A549 (cell line): ENCODE results near the gene FHAD1. TPM values are rescaled to one million over a fixed set of nuclear protein-coding genes. Genes with fewer than 3 reads are reported as not detected.

Experiments
- ATAC-seq, 2 experiments: fragments of 200-7000 bp in 1 of 2; fragments of >200 bp in 1 of 2; cut with Nextera tagmentation in 1 of 2; cut with Tn5 transposase in 1 of 2; 3 replicates each; pipeline versions ENCODE4 v1.8.0 to v1.9.1; 2018 to 2020; ENCODE audit warnings: mild to moderate bottlenecking in 1 of 2, moderate library complexity in 1 of 2
- CTCF ChIA-PET: fragments of 300-600 bp; sonication (Branson Sonifier 250); formaldehyde crosslinking; extraction: SDS; loops from one replicate; lab custom pipeline; 2021; ENCODE audit warnings: antibody characterized with exemption, inconsistent platforms; lab: Yijun Ruan, JAX
- POLR2A ChIA-PET: fragments of 350-600 bp; formaldehyde crosslinking; extraction: SDS; loops from one replicate; lab custom pipeline; 2021; ENCODE audit warnings: antibody characterized with exemption, inconsistent platforms; lab: Yijun Ruan, JAX
- DNase-seq, 2 experiments: peaks; one replicate each; pipeline versions ENCODE4 v3.0.0 to v3.0.0-alpha.2; 2011 to 2016; ENCODE audit warnings: low read depth in 1 of 2, low spot score in 1 of 2
- FAIRE-seq: peaks from 2 replicates; lab custom pipeline; 2011; peaks lifted over from hg19 to GRCh38; lab: Jason Lieb, UNC
- H3K27ac ChIP-seq, 2 experiments: fragments of >200 bp; sonication (Bioruptor Twin); formaldehyde crosslinking; 3 replicates each; pipeline ENCODE4 v1.5.1; 2016 to 2017
- H3K4me1 ChIP-seq: fragments of >200 bp; sonication (Bioruptor Twin); formaldehyde crosslinking; 3 replicates; pipeline ENCODE4 v1.6.1; 2016
- H3K4me2 ChIP-seq: fragments of >200 bp; sonication (Bioruptor Twin); formaldehyde crosslinking; 3 replicates; pipeline ENCODE4 v1.6.1; 2016
- H3K4me3 ChIP-seq: fragments of >200 bp; sonication (Bioruptor Twin); formaldehyde crosslinking; 3 replicates; pipeline ENCODE4 v1.5.1; 2016
- H3K9me3 ChIP-seq: fragments of >200 bp; sonication (Bioruptor Twin); formaldehyde crosslinking; 3 replicates; pipeline ENCODE4 v1.6.1; 2016
- ATOH8 ChIP-seq: fragments of 250-450 bp; sonication (Bioruptor Pico); IDR thresholded peaks from 2 replicates; pipeline ENCODE4 v1.5.0; 2020; ENCODE audit warnings: low read depth, mild to moderate bottlenecking, moderate library complexity
- BCL3 ChIP-seq: fragments of >200 bp; sonication (Bioruptor Twin); formaldehyde crosslinking; IDR thresholded peaks from 3 replicates; pipeline ENCODE4 v1.6.1; 2016
- BHLHE40 ChIP-seq: IDR thresholded peaks from 2 replicates; pipeline ENCODE4 v1.6.1; 2012; ENCODE audit warnings: low read depth, low read length, inconsistent platforms
- CEBPB ChIP-seq, 2 experiments: fragments of >200 bp in 1 of 2; sonication (Bioruptor Twin) in 1 of 2; formaldehyde crosslinking in 1 of 2; IDR thresholded peaks; 2 replicates each; pipeline ENCODE4 v1.6.1; 2012 to 2016
- CHD2 ChIP-seq: fragments of 150-350 bp; IDR thresholded peaks from 2 replicates; pipeline ENCODE4 v1.6.1; 2014; ENCODE audit warnings: low read length; ENCODE audit not compliant: partially characterized antibody
- EP300 ChIP-seq, 2 experiments: fragments of >200 bp; sonication (Bioruptor Twin); formaldehyde crosslinking; IDR thresholded peaks; 2 replicates in 1 of 2; 3 replicates in 1 of 2; pipeline ENCODE4 v1.6.1; 2016 to 2017
- FOSB ChIP-seq: fragments of 250-450 bp; sonication (Bioruptor Pico); IDR thresholded peaks from 2 replicates; pipeline ENCODE4 v1.5.0; 2020; ENCODE audit warnings: mild to moderate bottlenecking, moderate library complexity
- FOSL2 ChIP-seq, 2 experiments: fragments of 450-650 bp in 1 of 2; fragments of >200 bp in 1 of 2; sonication (Bioruptor Twin) in 1 of 2; formaldehyde crosslinking; IDR thresholded peaks; 2 replicates each; pipeline versions ENCODE4 v1.5.0 to v1.6.1; 2016 to 2020; ENCODE audit warnings: mild to moderate bottlenecking in 1 of 2, moderate library complexity in 1 of 2
- FOXS1 ChIP-seq: fragments of 250-450 bp; sonication (Bioruptor Pico); IDR thresholded peaks from 2 replicates; pipeline ENCODE4 v1.5.0; 2020; ENCODE audit warnings: mild to moderate bottlenecking, moderate library complexity
- HEYL ChIP-seq: fragments of 250-450 bp; sonication (Bioruptor Pico); IDR thresholded peaks from 2 replicates; pipeline ENCODE4 v1.8.0; 2021; ENCODE audit warnings: mild to moderate bottlenecking, moderate library complexity
- JUN ChIP-seq, 2 experiments: fragments of >200 bp; sonication (Bioruptor Twin); formaldehyde crosslinking; IDR thresholded peaks; 2 replicates in 1 of 2; 3 replicates in 1 of 2; pipeline ENCODE4 v1.6.1; 2016 to 2017
- JUNB ChIP-seq: fragments of >200 bp; sonication (Bioruptor Twin); formaldehyde crosslinking; IDR thresholded peaks from 2 replicates; pipeline ENCODE4 v1.6.1; 2016
- NFE2L2 ChIP-seq: fragments of 150-350 bp; conservative IDR thresholded peaks from 2 replicates; pipeline ENCODE4 v1.6.1; 2014; ENCODE audit warnings: low read length
- NPAS2 ChIP-seq: fragments of 250-450 bp; sonication (Bioruptor Pico); IDR thresholded peaks from 2 replicates; pipeline ENCODE4 v1.8.0; 2022; ENCODE audit warnings: mild to moderate bottlenecking, moderate library complexity, borderline replicate concordance
- NR3C1 ChIP-seq: fragments of >200 bp; sonication (Bioruptor Twin); formaldehyde crosslinking; IDR thresholded peaks from 3 replicates; pipeline ENCODE4 v1.6.1; 2017
- POLR2A ChIP-seq: IDR thresholded peaks from 2 replicates; pipeline ENCODE4 v1.6.1; 2012; ENCODE audit warnings: mild to moderate bottlenecking, low read length
- RAD21 ChIP-seq, 2 experiments: fragments of >200 bp in 1 of 2; sonication (Bioruptor Twin) in 1 of 2; formaldehyde crosslinking in 1 of 2; IDR thresholded peaks in 1 of 2; conservative IDR thresholded peaks in 1 of 2; 2 replicates in 1 of 2; 3 replicates in 1 of 2; pipeline ENCODE4 v1.6.1; 2012 to 2018; ENCODE audit warnings: inconsistent platforms in 1 of 2
- RARB ChIP-seq: fragments of 250-450 bp; sonication (Bioruptor Pico); IDR thresholded peaks from 2 replicates; pipeline ENCODE4 v1.8.0; 2021; ENCODE audit warnings: mild to moderate bottlenecking, moderate library complexity
- RNF2 ChIP-seq: fragments of 200-600 bp; sonication (generic); IDR thresholded peaks from 2 replicates; pipeline ENCODE4 v1.6.1; 2016; ENCODE audit warnings: low read depth, mild to moderate bottlenecking, antibody characterized with exemption, moderate library complexity, borderline replicate concordance
- SREBF2 ChIP-seq: fragments of 450-650 bp; IDR thresholded peaks from 2 replicates; pipeline ENCODE4 v1.6.1; 2014; ENCODE audit warnings: mild to moderate bottlenecking, moderate library complexity
- TFCP2L1 ChIP-seq: fragments of 250-450 bp; sonication (Bioruptor Pico); IDR thresholded peaks from 2 replicates; pipeline ENCODE4 v1.5.0; 2021; ENCODE audit warnings: mild to moderate bottlenecking
- USF2 ChIP-seq: fragments of 450-650 bp; IDR thresholded peaks from 2 replicates; pipeline ENCODE4 v1.6.1; 2014; ENCODE audit warnings: antibody characterized with exemption
- ZFP36 ChIP-seq: fragments of 450-650 bp; IDR thresholded peaks from 2 replicates; pipeline ENCODE4 v1.6.1; 2014; ENCODE audit warnings: borderline replicate concordance; ENCODE audit not compliant: partially characterized antibody
- WGBS: methylation state at CpG from one replicate; pipeline ENCODE4 v1.1.6; 2017; ENCODE audit errors: missing lambda C conversion rate; 5-methylcytosine and 5-hydroxymethylcytosine counted together
- polyA plus RNA-seq, 4 experiments: library from polyadenylated mRNA; depleted of rRNA in 3 of 4; stranded (reverse); fragments of >200 nt; fragmentation: RNase III in 1 of 4; extraction: RNeasy Plus Mini Kit Qiagen cat#74134 plus additional on column Dnase treatment in 1 of 4; gene quantifications; 2 replicates in 3 of 4; 3 replicates in 1 of 4; pipeline ENCODE4 v1.2.3, GENCODE V29; 2011 to 2017
- TF ChIP-seq, protein P1 (sequence below): IDR thresholded peaks from 2 replicates; pipeline ENCODE4 v1.6.1; 2012
- TF ChIP-seq, protein P2 (sequence below): fragments of 200-600 bp; sonication (generic); IDR thresholded peaks from 2 replicates; pipeline ENCODE4 v1.6.1; 2016; ENCODE audit warnings: antibody characterized with exemption, mild to moderate bottlenecking, moderate library complexity

FHAD1 gene
- polyA plus RNA-seq, 2 of the 4 experiments (the other 2 are of a cell fraction): 0.31 to 0.32 TPM

DNA sequence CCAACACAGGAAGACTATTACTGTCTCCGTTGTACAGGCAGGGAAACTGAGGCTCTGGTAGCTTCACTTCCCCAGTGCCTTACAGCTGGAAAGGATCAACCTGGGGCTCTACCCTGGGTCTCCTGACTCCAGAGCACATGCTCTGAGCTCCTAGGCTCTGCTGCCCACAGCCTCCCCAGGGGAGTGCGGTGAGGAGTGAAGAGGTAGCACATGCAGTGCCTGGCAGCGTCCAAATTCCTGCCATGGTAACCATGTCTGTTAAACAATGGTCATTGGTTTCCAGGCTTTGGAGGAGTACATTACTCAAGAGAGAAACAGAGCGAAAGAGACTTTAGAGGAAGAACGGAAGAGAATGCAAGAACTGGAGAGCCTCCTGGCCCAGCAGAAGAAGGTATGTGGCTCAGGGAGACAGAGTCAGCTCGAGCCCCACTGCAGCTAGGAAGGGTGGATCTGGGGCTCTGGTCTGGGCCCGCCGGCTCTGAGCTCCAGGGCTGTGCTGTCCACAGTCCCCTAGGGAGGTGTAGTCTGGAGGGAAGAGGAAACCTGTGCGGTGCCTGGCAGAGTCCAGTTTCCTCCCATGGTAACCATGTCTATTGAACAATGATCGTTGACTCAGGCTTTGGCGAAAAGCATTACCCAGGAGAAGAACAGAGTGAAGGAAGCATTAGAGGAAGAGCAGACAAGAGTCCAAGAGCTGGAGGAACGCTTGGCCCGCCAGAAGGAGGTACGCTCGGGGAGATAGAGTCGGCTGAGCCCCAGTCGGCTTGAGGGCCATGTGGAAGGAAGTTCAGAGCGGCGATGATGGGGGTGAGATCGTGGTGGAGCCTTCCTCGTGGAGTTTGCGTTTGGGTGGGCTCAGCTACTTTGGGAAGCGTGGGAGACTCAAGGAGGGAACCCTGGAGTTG lies 98.0 kb downstream of the FHAD1 start:
- no peak for TF ChIP-seq RNF2
- TF ChIP-seq ATOH8 (CRISPR knock-in tag): no peak
- TF ChIP-seq JUNB: no peak
- TF ChIP-seq, protein P1, sequence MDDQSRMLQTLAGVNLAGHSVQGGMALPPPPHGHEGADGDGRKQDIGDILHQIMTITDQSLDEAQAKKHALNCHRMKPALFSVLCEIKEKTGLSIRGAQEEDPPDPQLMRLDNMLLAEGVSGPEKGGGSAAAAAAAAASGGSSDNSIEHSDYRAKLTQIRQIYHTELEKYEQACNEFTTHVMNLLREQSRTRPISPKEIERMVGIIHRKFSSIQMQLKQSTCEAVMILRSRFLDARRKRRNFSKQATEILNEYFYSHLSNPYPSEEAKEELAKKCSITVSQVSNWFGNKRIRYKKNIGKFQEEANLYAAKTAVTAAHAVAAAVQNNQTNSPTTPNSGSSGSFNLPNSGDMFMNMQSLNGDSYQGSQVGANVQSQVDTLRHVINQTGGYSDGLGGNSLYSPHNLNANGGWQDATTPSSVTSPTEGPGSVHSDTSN: no peak
- no peak for TF ChIP-seq BHLHE40
- TF ChIP-seq USF2: no peak
- TF ChIP-seq NPAS2: no peak
- ATAC-seq (no peak), DNase-seq (no peak), FAIRE-seq (no peak)
- H3K4me1 ChIP-seq: peaks cover 15% of the 10 kb centered on the region
- CTCF ChIA-PET: interaction anchor here (1.0 to 1.3 kb wide), 4 partner anchors 10 to 87 kb away, joined by 3 to 4 read pairs (median 3); no protein-coding TSS in a partner anchor
- POLR2A ChIA-PET: no interaction called here
- no peak overlapping the region for H3K4me3 ChIP-seq
- no peak overlapping the region for H3K4me2 ChIP-seq
- WGBS: 93% methylated on average over 23 of the region's 23 CpGs
- H3K27ac ChIP-seq: peak overlapping the region in 1 of 2 experiments; percentile 96; a peak in 3 of 6 replicates
- H3K9me3 ChIP-seq: 0 out of 3 replicates have a peak, but pooled peaks cover 2% of the 10 kb centered on the region

GRCh38 chr1:15345705-15346345 lies 98.8 kb downstream of the FHAD1 start:
- H3K4me1 ChIP-seq: peaks cover 22% of the 10 kb centered on the region
- no peak for DNase-seq

DNA sequence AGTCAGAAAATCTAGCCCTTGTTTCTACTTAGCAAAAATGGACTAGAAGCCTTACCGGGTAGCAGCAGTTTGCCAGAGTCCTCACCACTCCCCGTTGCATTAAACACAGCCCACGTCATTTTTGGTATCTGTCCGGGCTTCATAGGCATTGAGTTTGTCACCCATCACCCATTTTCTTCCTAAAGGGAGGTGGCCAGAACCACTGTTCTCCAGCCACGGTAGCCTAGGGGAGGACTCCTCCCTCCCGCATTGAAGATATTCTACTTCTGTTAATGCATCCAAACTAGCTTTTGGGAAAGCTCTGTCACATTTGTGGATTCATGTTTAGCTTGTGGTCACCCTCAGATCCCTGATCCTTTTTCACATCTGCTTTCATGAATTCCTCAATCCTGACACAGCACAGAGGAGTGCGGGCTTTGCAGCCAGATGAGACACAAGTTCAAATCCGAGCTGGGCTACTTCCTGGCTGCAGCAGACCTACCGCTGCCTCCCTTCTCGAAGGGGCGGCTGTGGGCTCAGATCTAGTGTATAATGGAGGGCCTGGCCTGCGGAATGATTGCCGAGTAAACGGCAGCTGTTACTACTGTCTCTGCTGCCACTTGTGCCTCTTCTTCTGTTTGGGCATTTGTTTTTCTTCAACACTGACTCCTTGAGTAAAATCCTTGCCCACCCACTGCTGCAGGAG lies 99.5 kb downstream of the FHAD1 start:
- CTCF ChIA-PET: interaction anchor here (1.0 to 1.6 kb wide), 4 partner anchors 14 to 85 kb away, joined by 3 to 5 read pairs (median 4); no protein-coding TSS in a partner anchor
- POLR2A ChIA-PET: no interaction called here
- ATAC-seq: no peak
- no peak for DNase-seq
- Histone ChIP-seq H3K27ac (peak overlapping the region; percentile 35 to 96; a peak in 3 of 6 replicates), H3K9me3 (no peaks in the 10 kb centered on the region), H3K4me2 (no peak overlapping the region), H3K4me1 (peaks cover 25% of the 10 kb centered on the region), H3K4me3 (no peak overlapping the region)
- 87% methylated on average over 14 of the region's 14 CpGs for WGBS
- no peak for FAIRE-seq
- no peak for TF ChIP-seq FOSB (CRISPR knock-in tag)
- TF ChIP-seq RARB: no peak
- no peak for TF ChIP-seq NR3C1
- no peak for TF ChIP-seq FOXS1 (CRISPR knock-in tag)
- no peak for TF ChIP-seq CHD2
- no peak for TF ChIP-seq SREBF2
- TF ChIP-seq, protein P2, sequence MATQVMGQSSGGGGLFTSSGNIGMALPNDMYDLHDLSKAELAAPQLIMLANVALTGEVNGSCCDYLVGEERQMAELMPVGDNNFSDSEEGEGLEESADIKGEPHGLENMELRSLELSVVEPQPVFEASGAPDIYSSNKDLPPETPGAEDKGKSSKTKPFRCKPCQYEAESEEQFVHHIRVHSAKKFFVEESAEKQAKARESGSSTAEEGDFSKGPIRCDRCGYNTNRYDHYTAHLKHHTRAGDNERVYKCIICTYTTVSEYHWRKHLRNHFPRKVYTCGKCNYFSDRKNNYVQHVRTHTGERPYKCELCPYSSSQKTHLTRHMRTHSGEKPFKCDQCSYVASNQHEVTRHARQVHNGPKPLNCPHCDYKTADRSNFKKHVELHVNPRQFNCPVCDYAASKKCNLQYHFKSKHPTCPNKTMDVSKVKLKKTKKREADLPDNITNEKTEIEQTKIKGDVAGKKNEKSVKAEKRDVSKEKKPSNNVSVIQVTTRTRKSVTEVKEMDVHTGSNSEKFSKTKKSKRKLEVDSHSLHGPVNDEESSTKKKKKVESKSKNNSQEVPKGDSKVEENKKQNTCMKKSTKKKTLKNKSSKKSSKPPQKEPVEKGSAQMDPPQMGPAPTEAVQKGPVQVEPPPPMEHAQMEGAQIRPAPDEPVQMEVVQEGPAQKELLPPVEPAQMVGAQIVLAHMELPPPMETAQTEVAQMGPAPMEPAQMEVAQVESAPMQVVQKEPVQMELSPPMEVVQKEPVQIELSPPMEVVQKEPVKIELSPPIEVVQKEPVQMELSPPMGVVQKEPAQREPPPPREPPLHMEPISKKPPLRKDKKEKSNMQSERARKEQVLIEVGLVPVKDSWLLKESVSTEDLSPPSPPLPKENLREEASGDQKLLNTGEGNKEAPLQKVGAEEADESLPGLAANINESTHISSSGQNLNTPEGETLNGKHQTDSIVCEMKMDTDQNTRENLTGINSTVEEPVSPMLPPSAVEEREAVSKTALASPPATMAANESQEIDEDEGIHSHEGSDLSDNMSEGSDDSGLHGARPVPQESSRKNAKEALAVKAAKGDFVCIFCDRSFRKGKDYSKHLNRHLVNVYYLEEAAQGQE: no peak
- TF ChIP-seq CEBPB (IDR thresholded peaks at IDR 0.05): no peak
- no peak for TF ChIP-seq ZFP36
- TF ChIP-seq BCL3: no peak
- no peak for TF ChIP-seq JUNB

More at GRCh38 chr1:15345705-15346345, 98.8 kb downstream of the FHAD1 start:
- ChIA-PET CTCF (interaction anchor here (1.0 to 1.6 kb wide), 5 partner anchors 10 to 85 kb away, joined by 3 to 5 read pairs (median 3); no protein-coding TSS in a partner anchor), POLR2A (no interaction called here)
- Histone ChIP-seq H3K9me3 (no peaks in the 10 kb centered on the region), H3K27ac (peak overlapping the region; percentile 35 to 96; a peak in 4 of 6 replicates), H3K4me3 (no peak overlapping the region), H3K4me2 (no peak overlapping the region)
- ATAC-seq (no peak), FAIRE-seq (no peak)
- TF ChIP-seq HEYL (no peak), RARB (no peak), TFCP2L1 (no peak), JUN (IDR thresholded peaks at IDR 0.05) (no peak), EP300 (IDR thresholded peaks at IDR 0.05) (no peak), RAD21 (conservative IDR thresholded peaks at IDR 0.05 in 1 of 2, IDR thresholded peaks at IDR 0.05 in 1 of 2) (no peak), NFE2L2 (no peak), FOSL2 (IDR thresholded peaks at IDR 0.05) (no peak), FOSL2 (CRISPR knock-in tag; IDR thresholded peaks at IDR 0.05) (no peak), POLR2A (no peak), NR3C1 (no peak)
- WGBS: 89% methylated on average over 17 of the region's 17 CpGs
